CD14-positive monocyte (primary cell): Measurements from ENCODE around the gene KCTD7. TPM values are rescaled to one million over a fixed set of nuclear protein-coding genes. Genes with fewer than 3 reads are reported as not detected.

ENCODE experiments used
- DNase-seq, 3 donors: peaks; one replicate each; pipeline ENCODE4 v3.0.0-alpha.2; 2011 to 2022
- H2AFZ ChIP-seq: 2 replicates; pipeline ENCODE4 v1.6.0; 2012; ENCODE audit warnings: mild to moderate bottlenecking, low read depth, low read length, inconsistent platforms; ENCODE audit not compliant: insufficient read depth, poor library complexity, severe bottlenecking
- H3K27ac ChIP-seq, 2 donors: 1 replicate in 1 of 2; 2 replicates in 1 of 2; pipeline ENCODE4 v1.5.1; 2012 to 2013; ENCODE audit warnings: low read length in 2 of 2, control low read depth in 1 of 2, inconsistent platforms in 1 of 2, low read depth in 1 of 2, mild to moderate bottlenecking in 1 of 2
- H3K27me3 ChIP-seq, 2 donors: one replicate each; pipeline versions ENCODE4 v1.6.0 to v1.6.1; 2011 to 2013; ENCODE audit warnings: low read length in 2 of 2; ENCODE audit not compliant: control insufficient read depth in 2 of 2, insufficient read depth in 2 of 2
- H3K36me3 ChIP-seq, 2 donors: replicated peaks in 1 of 2; 1 replicate in 1 of 2; 2 replicates in 1 of 2; pipeline versions ENCODE4 v1.5.1 to v1.6.1; 2012 to 2013; ENCODE audit warnings: low read length in 2 of 2, control low read depth in 1 of 2, inconsistent platforms in 1 of 2, mild to moderate bottlenecking in 1 of 2; ENCODE audit not compliant: insufficient read depth in 2 of 2, control insufficient read depth in 1 of 2
- H3K4me1 ChIP-seq, 2 donors: 1 replicate in 1 of 2; 2 replicates in 1 of 2; pipeline versions ENCODE4 v1.5.1 to v1.6.1; 2012 to 2013; ENCODE audit warnings: low read length in 2 of 2, control low read depth in 1 of 2, inconsistent platforms in 1 of 2, mild to moderate bottlenecking in 1 of 2, moderate library complexity in 1 of 2; ENCODE audit not compliant: insufficient read depth in 2 of 2, control insufficient read depth in 1 of 2
- H3K4me2 ChIP-seq: replicated peaks from 2 replicates; pipeline ENCODE3; 2012; ENCODE audit warnings: low read length, moderate library complexity, mild to moderate bottlenecking; ENCODE audit not compliant: poor library complexity, severe bottlenecking; ENCODE audit errors: extremely low read depth
- H3K4me3 ChIP-seq, 3 experiments: fragments of 200-600 bp in 1 of 3; sonication (generic) in 1 of 3; replicated peaks in 1 of 3; 1 replicate in 2 of 3; 2 replicates in 1 of 3; pipeline ENCODE4 v1.5.1; 2011 to 2013; ENCODE audit warnings: low read length in 3 of 3, mild to moderate bottlenecking in 3 of 3, control low read depth in 2 of 3, low read depth in 2 of 3, inconsistent platforms in 1 of 3, moderate library complexity in 1 of 3
- H3K79me2 ChIP-seq: 2 replicates; pipeline ENCODE4 v1.6.0; 2012; ENCODE audit warnings: mild to moderate bottlenecking, control low read depth, inconsistent platforms, low read length, moderate library complexity; ENCODE audit not compliant: insufficient read depth
- H3K9ac ChIP-seq: 2 replicates; pipeline ENCODE4 v1.6.0; 2017; ENCODE audit warnings: low read length, mild to moderate bottlenecking; ENCODE audit not compliant: insufficient read depth, poor library complexity, severe bottlenecking
- H3K9me3 ChIP-seq, 2 donors: replicated peaks in 1 of 2; 1 replicate in 1 of 2; 2 replicates in 1 of 2; pipeline versions ENCODE4 v1.5.1 to v1.6.1; 2012 to 2013; ENCODE audit warnings: low read length in 2 of 2, control low read depth in 1 of 2; ENCODE audit not compliant: control insufficient read depth in 1 of 2, insufficient read depth in 1 of 2
- H4K20me1 ChIP-seq: 2 replicates; pipeline ENCODE4 v1.6.0; 2012; ENCODE audit warnings: mild to moderate bottlenecking, low read length, control low read depth, moderate library complexity; ENCODE audit not compliant: insufficient read depth
- H3K27ac Mint-ChIP-seq, 7 donors: one replicate each; pipeline ENCODE4 v1.8.0; 2020; ENCODE audit warnings: mild to moderate bottlenecking in 7 of 7, mixed read lengths in 7 of 7, moderate library complexity in 6 of 7, inconsistent platforms in 2 of 7
- H3K27me3 Mint-ChIP-seq, 3 donors: one replicate each; pipeline ENCODE4 v1.8.0; 2021 to 2022; ENCODE audit warnings: low read depth in 3 of 3, mild to moderate bottlenecking in 3 of 3, mixed read lengths in 3 of 3, moderate library complexity in 3 of 3, inconsistent platforms in 1 of 3
- H3K36me3 Mint-ChIP-seq, 2 donors: one replicate each; pipeline ENCODE4 v1.8.0; 2020; ENCODE audit warnings: mixed read lengths in 2 of 2, inconsistent platforms in 1 of 2, mild to moderate bottlenecking in 1 of 2
- H3K4me1 Mint-ChIP-seq: one replicate; pipeline ENCODE4 v1.8.0; 2020; ENCODE audit warnings: mild to moderate bottlenecking, mixed read lengths
- H3K4me3 Mint-ChIP-seq, 2 donors: one replicate each; pipeline ENCODE4 v1.8.0; 2020; ENCODE audit warnings: mild to moderate bottlenecking in 2 of 2, mixed read lengths in 2 of 2, moderate library complexity in 1 of 2
- H3K9me3 Mint-ChIP-seq, 7 donors: one replicate each; pipeline ENCODE4 v1.8.0; 2020 to 2022; ENCODE audit warnings: mixed read lengths in 7 of 7, mild to moderate bottlenecking in 6 of 7, moderate library complexity in 6 of 7, inconsistent platforms in 2 of 7
- CTCF ChIP-seq: fragments of 200-600 bp; IDR thresholded peaks from one replicate; pipeline ENCODE4 v1.8.0; 2022; ENCODE audit warnings: antibody characterized with exemption, mild to moderate bottlenecking
- WGBS: methylation state at CpG from one replicate; pipeline ENCODE4 v1.1.5; 2013; ENCODE audit warnings: missing lambda C conversion rate; ENCODE audit not compliant: insufficient coverage; 5-methylcytosine and 5-hydroxymethylcytosine counted together
- intact Hi-C, 2 donors: fragments of 100-400 bp; cut with micrococcal nuclease; formaldehyde crosslinking; loops; one replicate each; pipeline versions ENCODE4 v1.15.0 to v1.15.1; 2023
- polyA plus RNA-seq, 3 donors: library from polyadenylated mRNA; depleted of rRNA in 1 of 3; unstranded in 2 of 3; stranded (reverse) in 1 of 3; fragments of 300-500 nt in 2 of 3; fragments of >200 nt in 1 of 3; fragmentation: Illumina TruSeq in 2 of 3; gene quantifications; 1 replicate in 2 of 3; 2 replicates in 1 of 3; pipeline ENCODE4 v1.2.3, GENCODE V29; 2012 to 2021

KCTD7 gene
- polyA plus RNA-seq, 3 donors, result 1.8 to 9.2 (median 2.7) TPM

GRCh38 chr7:66679633-66680244 is 51.1 kb downstream of the KCTD7 start:
- H3K9me3 ChIP-seq, result no peaks in the 10 kb centered on the region
- peaks cover 16 to 18% of the 10 kb centered on the region in 2 donors for H3K4me1 ChIP-seq
- peak overlapping the region in 1 of 2 donors; percentile 53 for H3K27ac ChIP-seq
- no peaks in the 10 kb centered on the region for H3K36me3 ChIP-seq
- H2AFZ ChIP-seq, result no peak overlapping the region
- H3K27me3 ChIP-seq, result no peaks in the 10 kb centered on the region
- H3K9ac ChIP-seq, result no peak overlapping the region
- peaks cover 24% of the 10 kb centered on the region for H3K4me1 Mint-ChIP-seq
- H3K27me3 Mint-ChIP-seq, result no peaks in the 10 kb centered on the region
- WGBS, result 90% methylated on average over 1 of the region's 3 CpGs
- TF ChIP-seq CTCF, result no peak
- H3K4me2 ChIP-seq, result no peak overlapping the region
- no peaks in the 10 kb centered on the region for H3K9me3 Mint-ChIP-seq
- peaks cover 2 to 3% of the 10 kb centered on the region in 2 donors for H3K36me3 Mint-ChIP-seq
- no peak overlapping the region for H3K4me3 Mint-ChIP-seq
- peaks cover 27% of the 10 kb centered on the region for H3K79me2 ChIP-seq
- H3K27ac Mint-ChIP-seq, result peak overlapping the region; percentile 54 to 99 (median 83)
- intact Hi-C loops, result loop anchor here (5.0 to 10.0 kb wide), 3 partner anchors 55 to 315 kb away; partner anchors contain the start of genes SBDS (in 1 of the 2) and TYW1 (in 1 of the 2)
- DNase-seq, result peak in 1 of 3 donors; percentile 7
- H3K4me3 ChIP-seq, result no peak overlapping the region
- H4K20me1 ChIP-seq, result peaks cover 22% of the 10 kb centered on the region

GRCh38 chr7:66681491-66682349 is 53.0 kb downstream of the KCTD7 start:
- H3K27ac Mint-ChIP-seq, result peak overlapping the region; percentile 96 to 99 (median 98)
- Histone ChIP-seq H3K4me3 (peak overlapping the region; percentile 82 to 96 (median 93)), H3K27me3 (no peaks in the 10 kb centered on the region), H3K9me3 (no peaks in the 10 kb centered on the region), H4K20me1 (peaks cover 33% of the 10 kb centered on the region), H3K4me2 (peak overlapping the region; percentile 80), H3K36me3 (no peaks in the 10 kb centered on the region), H3K27ac (peak overlapping the region; percentile 97 to 99), H3K9ac (peak overlapping the region; percentile 93), H2AFZ (peak overlapping the region; percentile 74), H3K79me2 (peaks cover 39% of the 10 kb centered on the region), H3K4me1 (peaks cover 16 to 18% of the 10 kb centered on the region in 2 donors)
- H3K9me3 Mint-ChIP-seq, result no peaks in the 10 kb centered on the region
- H3K36me3 Mint-ChIP-seq, result peaks cover 4 to 17% of the 10 kb centered on the region in 2 donors
- DNase-seq, result peak; percentile 96 to 98 (median 98)
- TF ChIP-seq CTCF, result no peak
- peaks cover 24% of the 10 kb centered on the region for H3K4me1 Mint-ChIP-seq
- 2% methylated on average over 75 of the region's 78 CpGs for WGBS
- intact Hi-C loops, result loop anchor here (5.0 to 10.0 kb wide), 3 partner anchors 53 to 313 kb away; partner anchors contain the start of genes SBDS (in 1 of the 2) and TYW1 (in 1 of the 2)
- H3K27me3 Mint-ChIP-seq, result no peaks in the 10 kb centered on the region
- peak overlapping the region; percentile 91 to 93 for H3K4me3 Mint-ChIP-seq
